GM18873 (cell line): ENCODE measurements around the gene ACVR1B.

Experiments used
- ATAC-seq: cut with Tn5 transposase; IDR thresholded peaks from one replicate; pipeline ENCODE4 v1.9.1; 2021; ENCODE audit warnings: mild to moderate bottlenecking, moderate library complexity, moderate number of reproducible peaks; ENCODE audit not compliant: unreplicated experiment, low FRiP score

The ACVR1B gene

DNA sequence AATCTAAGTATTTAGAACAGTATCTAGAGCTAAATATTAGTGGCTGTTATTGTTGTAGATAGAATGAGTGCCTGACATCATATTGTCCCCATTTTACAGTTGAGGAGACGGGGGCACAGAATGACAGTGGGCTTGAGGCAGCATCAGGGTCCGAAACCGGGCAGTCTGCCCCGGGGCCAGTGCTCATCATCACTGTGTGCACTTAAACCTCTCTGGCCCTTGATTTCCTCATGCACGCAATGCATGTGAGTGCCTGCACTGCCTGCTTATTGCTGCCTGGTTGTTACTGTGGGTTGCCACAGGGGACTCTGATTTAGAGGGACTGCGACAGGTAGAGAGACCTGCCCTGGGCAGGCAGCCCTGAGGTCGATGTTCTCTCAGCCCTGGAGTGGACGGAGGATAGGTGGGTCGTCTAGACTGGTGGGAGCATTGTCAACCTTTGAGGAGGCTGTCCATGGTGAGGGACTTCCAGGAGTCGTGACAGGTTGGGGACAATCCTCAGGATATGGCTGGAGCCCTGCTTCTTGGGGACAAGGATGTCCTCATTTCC, 34.4 kb upstream of the ACVR1B start:
- no peak for ATAC-seq

DNA sequence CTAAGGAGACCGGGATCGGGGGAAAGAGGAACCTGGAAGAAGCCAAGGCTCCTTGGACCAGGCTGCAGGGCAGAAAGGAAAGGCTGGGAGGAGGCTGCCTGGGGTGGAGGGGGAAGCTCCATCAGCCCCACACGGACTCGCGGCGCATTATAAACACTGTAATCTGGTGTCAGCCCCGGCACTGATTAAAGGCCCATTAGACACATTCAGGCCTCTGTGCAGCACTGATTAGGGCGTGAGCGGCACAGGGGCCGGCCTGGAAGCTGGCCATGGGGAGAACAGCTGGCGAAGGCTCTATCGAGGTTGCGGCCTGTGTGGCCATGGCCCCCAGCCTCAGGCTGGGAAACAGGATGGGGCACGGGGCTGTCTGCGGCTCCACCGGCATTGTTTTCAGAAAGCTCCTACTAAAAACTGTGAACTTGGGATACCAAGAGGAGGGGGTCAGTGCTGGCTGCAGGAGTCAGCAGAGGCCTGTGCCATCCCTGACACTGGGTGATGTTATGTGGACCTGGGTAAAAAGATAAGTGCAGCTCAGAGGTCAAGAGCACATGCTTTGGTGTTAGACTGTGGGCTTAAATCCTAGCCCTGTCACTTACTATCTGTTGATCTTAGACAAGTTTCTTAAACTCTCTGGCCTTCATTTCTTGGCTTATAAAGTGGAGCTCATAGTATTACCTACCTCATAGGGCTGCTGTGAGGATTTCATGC, 33.6 kb upstream of the ACVR1B start:
- ATAC-seq, result no peak

DNA sequence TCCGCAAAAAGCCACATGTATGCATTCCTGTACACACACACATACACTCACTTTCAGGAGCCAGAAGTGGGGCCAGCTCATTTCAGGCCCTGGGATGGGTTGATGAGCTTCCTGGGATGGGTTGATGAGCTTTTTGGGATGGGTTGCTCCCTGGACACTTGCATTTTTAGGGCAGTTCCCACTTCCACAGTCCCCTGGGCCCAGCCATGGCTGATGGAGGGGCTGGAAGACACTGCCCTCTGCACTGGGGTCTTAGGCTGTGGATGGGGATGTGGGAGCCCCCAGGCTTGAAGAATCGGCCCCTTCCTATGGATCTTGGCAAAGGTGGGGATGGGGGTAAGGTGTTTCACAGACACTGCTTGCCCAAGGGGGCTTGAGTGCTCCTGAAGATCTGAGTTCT, 31.5 kb upstream of the ACVR1B start:
- ATAC-seq, result no peak

DNA sequence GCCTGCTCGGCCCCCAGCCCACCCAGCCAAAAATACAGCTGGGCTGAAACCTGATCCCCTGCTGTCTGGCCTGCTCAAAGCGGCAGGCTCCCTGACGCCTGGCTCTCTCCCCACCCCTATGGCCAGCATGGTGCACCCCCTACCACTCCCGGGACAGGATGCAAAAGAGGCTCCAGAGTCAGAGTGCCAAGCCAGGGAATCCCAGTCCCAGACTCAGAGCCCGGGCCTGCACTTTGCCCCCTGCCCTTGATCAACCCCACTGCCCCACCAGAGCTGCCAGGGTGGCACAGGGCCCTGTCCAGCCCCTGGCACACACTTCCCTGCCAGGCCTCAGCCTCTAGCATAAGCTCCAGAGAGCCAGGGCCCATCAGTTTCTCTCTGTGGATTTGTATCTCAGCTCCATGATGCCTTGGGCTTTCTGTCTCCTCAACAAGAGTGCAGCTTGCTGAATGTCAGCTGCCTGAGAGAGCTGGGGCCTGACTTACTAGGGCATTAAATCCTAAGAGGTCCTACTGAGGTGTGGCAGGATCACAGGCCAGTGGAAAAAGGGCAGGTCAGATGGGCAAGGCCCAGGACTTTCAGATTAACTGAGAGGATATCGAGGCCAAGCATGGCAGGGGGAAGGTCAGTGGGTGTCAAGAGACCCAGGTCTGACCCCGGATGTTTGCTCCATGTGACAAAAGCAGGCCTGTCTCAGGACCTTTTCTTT, 30.3 kb upstream of the ACVR1B start:
- ATAC-seq, result no peak

DNA sequence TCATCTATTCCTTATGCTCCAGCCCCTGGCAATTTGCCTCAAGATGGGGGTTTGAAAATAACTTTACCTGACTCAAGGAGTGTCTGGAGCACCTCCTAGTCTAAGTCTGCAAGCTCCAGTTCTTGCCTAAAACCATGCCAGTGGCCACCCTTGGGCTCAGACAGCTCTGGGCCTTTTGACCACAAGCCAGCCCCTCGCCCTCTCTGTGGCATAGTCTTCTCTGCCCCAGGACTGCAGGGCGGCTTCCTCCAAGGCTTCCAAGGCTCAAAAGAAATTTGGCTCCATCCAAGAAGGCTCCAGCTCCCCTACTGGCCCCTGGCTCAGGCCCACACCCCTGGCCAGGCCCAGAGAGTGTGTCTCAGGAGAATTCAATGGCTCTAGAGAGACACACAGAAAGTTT, 29.4 kb upstream of the ACVR1B start:
- ATAC-seq, result no peak

DNA sequence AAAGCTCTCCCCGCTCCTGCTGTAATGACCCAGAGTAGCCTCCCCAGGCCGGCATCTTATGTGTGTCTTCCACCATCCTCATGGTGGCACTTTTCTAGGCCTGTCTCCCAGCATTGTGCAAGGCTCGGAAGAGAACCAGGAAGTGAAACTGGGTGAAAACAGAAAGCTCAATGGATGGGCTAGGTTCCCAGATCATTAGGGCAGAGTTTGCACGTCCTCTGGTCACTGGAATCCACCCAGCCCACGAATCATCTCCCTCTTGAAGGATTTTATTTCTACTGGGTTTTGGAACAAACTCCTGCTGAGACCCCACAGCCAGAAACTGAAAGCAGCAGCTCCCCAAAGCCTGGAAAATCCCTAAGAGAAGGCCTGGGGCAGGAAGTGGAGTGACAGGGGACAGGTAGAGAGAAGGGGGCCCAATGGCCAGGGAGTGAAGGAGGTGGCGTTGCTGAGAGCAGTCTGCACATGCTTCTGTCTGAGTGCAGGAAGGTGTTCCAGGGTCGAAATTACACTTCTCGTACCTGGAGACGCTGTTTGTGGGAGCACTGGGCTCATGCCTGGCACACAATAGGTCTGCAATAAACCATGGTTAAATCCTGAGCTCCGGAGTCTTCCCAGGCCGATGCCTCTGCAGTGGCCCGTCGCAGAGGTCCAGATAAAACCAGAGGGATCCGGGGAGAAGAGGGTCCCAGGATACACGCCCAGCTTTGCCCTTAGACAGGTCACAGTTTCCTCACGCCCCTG, 28.6 kb upstream of the ACVR1B start:
- ATAC-seq, result no peak

DNA sequence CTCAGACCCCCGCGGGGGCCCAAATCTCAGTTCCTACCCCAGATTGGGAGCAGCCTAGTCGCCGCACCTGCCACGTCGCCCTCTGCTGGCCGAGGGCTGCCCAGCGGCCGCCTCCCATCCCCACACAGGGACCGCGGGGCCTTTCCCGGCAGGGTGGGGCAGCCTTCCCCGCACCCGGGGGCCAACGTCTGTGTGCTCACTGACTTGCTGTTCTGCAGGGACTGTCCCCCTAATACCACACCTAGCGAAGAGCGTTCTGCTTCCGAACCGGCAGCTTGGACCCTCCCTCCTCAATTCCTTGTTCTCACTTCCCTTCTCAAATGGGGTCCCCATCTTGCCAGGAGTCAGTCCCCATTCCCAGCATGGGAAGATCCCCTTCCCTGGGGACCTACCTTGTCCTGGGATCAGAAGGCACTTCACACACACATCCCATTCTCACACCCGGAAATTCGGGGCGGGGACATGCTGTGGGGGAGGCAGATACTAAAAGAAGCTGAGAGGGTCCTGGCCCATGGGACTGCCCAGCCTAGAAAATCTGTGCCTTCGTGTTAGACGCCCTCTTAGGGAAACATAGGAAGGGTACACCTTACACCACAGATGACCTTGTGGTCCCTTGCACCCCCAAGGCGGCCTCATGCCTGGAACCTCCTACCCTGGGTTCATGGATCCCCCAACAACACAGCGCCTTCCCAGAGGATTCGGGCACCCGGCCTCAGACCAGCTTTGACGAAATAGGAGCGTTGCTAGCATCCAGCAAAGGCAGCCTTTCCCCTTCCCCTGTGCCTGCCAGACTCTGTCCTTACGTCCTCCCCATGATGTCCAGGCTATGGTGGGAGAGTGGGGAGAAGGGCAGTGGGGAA, 27.8 kb upstream of the ACVR1B start:
- no peak for ATAC-seq

DNA sequence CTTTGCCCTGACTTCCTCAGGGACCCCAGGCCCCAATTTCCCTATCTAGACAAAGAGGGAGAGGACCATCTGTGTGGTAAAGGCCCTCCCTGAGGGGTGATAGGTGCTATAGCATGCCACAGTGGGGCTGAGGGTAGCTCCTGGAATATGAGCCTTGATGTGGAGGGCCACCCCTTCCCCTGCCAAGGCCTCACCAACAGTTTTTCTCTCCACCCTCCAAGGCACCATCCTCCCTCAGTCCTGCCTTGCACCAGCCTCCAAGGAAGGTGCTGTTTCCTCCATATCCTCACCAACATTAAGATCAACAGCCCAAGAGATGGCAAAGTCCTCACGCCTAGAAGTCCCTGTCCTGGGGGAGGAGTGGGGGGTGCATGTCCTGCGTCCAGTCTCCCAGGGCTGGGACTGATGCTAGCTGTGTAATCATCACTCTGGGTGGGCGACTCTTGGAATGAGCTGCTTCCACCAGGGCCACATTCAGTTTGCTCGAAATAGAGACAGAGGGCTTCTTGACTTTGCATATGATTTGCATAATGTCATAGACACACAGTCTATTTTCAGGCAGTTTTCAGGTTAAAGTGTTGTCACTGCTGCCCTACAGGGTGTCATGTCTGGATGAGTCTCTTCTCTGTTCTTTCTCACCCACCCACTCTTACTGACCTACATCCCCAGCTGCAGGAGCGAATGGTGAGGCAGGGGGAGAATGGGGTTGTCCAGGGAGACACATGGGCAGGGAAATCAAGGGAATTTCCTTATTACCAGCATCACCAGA, 26.8 kb upstream of the ACVR1B start:
- no peak for ATAC-seq

DNA sequence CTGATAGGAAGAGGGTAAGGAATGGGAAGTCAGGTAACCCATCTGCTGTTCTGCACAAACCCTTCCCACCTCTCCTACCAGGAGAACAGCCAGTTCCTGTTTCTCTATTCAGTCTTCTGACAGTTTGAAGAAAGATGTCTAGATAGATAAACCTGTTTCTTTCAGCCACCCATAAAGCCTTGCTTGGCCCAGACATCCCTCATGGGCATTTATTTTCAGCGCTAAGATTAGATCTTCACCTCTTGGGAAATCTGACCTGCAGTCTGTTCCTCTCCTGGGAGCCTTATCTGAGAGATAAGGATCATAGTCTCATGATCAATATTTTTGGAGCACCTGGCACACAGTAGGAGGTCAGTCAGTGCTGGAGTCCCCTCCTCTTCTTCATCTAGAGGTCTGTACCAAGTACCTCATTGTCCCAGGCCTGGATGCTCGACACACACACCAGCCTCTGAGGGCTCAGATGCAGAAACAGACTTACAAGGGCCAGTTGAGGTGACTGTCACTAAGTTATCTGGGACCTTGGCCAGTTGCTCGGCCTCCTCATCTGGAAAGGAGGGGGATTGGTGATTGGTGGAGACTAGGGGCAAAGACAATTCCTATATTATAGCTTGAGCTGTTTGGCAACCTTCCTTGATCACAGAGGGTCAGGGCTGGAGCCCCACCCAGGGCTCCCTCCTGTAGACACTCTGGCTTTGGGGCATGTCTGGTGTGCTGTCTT, 26.0 kb upstream of the ACVR1B start:
- no peak for ATAC-seq

DNA sequence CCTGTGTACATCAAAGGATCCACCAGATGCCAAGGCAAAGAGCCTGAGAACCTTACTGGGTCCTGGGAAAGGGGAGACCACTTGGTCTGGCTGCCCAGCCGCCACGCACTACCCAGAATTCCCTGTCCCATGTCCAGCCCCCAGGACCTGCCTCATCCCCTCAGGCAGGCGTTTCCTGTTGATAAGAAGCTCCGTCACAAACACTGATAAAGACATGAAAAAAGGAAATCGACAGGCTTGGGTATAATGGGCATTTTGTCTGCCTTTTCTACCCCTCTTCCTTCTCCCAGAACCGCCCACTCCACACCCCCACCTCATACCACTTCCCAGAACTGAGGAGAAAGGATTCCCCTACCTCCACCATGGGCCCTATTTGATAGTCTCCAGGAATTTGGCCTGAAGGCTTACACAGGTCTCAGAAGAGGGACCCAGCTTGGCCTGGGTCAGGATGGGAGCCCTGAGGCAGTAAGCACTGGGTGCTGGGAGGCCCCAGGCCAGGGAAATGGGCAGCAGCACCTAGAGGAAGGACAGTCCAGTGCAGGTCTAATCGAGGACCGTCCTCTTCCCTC, 25.4 kb upstream of the ACVR1B start:
- ATAC-seq, result no peak

DNA sequence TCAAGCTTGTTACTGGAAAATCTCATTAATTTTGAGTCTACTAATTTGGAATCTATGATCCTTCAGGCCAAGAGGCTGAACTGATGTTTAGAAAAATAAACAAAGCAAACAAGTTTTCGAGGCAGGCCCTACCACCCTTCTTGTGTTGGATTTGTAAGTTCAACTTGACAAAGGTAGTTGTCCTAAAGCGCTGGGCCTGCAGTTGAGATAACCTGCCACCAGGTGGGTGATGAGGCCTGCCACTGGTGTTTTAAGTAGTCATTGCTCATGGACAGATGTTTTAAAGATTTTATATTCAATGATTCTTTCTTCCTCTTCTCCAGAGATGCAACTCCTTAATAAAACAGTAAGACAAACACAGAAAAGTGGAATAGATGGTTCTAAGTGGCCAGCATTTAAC, 24.8 kb upstream of the ACVR1B start:
- no peak for ATAC-seq

DNA sequence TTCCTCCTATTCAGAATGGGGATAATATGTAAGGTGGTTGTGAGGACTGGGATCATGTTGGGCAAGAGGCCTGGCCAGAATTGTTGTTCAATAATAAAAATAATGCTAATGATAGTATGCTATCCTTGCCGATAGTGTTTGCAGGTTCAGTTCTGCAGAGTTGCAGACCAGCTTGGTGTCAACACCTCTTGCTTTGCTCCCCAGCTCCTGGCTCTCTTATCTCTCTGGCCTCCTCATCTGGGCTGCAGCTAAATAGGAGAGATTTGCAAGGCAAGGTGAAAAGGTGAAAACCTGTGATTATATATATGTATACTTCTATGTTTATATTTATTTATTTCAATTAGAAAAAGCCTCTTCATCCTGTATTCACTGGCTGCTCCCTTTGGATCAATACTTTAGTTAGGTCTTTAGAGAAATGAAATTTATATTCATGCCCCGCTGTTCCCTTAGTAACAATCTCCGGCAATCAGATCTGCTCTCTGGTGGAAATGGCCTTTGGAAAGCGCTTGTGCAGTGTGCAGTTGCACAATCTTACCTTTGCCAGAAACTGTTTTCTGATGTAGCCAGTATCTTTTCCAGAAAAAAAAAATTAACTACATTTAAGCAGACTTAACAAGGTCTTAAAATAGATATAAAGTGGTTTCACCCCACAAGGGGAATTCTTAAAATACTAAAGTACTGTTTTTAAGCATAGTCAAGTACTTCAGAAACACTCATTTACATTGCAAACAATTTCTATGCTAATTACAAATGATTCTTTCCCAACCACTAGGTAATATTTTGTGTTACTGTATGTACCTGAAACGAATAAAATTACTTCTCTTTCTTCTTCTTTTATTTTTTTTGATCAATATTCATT, 19.1 kb upstream of the ACVR1B start:
- no peak for ATAC-seq

DNA sequence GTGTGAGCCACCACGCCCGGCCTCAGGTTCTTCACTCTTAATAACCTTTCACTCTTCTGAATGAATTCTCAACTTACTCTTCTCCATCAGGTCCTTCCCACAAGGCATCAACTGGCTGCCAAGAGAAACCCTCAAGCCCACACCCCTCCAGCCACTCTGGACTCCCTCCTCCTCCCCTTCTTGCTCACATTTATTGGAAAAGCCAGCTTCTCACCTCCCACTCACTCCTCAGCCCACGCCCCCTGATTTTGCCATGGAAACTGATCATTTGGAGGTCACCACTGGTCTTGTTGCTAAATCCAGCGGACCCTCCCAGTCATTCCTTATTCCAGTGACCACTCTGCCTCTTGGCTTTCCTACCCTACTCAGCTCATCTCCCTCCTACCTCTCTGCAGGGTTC, 17.4 kb upstream of the ACVR1B start:
- no peak for ATAC-seq

DNA sequence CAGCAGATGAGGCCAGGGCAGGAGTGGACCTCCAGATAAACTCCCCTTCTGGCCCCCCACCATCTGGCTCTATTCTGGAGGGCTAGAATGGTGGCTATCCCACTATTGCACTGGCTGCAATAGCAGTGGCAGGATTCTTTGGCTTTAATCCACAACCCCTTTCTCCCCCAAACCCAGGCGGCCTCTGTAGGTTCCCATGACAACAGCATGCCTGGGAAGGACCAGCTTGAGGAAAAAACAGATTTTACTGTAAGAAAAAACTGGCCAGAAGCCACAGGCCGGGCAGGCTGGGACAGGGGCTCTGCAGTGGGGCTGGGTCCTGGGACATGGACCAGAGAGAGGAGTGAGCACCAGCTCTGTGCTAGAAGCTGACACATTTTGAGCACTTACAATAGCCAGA, 13.6 kb upstream of the ACVR1B start:
- no peak for ATAC-seq

DNA sequence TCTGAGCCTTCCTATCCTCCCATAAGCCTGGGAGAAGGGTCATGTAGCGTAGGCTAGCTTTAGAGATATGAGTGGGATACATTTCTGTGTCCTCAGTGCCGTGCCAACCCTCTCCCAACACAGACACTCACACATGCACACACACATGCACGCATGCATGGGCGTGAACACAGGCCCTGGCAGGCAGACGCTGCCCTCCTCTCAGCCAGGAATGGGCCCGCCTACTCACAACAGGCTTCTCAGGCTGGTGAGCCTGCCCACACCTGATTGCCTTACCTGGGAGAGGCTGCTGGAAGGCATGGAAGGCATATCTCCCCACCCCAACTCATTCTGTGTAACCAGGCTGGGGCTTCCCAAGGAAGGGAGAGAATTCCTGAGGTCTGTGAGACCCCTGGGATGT, 12.8 kb upstream of the ACVR1B start:
- no peak for ATAC-seq

DNA sequence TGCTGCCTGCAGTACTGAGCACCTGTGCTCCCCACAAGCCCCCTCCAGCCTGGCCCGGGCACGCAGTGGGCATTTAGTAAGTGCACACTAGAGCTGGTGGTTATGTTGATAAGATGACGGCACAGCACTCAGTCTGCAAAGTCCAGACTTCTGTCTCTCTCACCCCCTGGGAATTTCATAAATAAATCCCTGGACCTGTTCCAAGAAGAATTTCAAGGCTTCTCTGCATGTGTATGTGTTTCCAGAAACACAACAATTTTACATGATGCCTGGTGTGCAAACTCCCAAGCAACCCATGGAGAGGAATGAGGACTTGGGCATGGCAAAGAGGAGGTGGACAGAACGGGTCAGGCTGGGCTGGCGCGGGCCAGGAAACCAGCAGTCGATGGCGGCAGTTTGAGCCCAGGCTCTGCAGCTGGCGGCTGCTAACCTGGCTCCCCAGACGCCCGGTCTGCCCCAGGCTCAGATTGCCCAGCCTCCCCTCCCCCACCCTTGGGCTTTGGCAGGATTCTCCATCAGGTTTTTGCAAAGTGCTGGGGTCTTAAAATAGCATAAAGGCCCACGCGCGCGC, 10.4 kb upstream of the ACVR1B start:
- no peak for ATAC-seq

DNA sequence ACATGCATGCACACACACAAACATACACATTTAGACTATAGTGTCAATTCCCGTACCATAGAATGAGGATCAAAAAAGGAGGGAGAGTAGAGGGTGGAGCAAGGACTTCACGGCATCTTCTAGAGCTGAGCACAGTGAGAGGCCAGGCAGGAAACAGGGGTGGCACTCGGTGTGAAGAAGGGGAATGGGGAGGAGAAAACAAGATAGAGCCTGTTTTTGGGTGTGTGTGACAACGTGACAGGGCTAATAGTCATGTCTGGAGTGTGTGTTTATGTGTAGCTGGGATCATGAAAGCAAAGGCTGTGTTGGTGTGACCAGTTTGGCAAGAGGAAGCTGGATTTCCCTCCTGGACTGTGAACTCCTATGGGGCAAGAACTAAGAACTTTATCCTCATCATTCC, 9.9 kb upstream of the ACVR1B start:
- ATAC-seq, result no peak

DNA sequence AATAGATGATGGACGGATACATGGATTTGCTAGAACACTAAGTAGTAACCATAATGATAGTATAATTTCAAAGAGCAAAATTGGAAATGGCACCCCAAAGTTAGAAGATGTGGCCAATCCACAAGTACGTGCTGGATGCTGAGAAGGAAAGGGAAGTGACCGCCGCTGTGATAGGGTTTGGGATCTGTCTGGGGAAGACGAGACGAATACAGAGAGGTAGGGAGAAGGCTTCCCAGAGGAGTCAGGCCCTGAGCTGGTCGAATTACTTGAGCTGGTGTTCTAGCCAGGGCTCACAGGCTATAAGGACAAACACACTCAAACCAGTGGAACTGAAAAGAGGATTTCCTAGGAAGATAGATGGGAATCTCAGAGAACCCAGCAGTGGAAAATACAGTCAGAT, 9.4 kb upstream of the ACVR1B start:
- ATAC-seq, result no peak
